BJ (cell line): ENCODE data around the gene ADAMTSL5. TPM values are rescaled to one million over a fixed set of nuclear protein-coding genes. Genes with fewer than 3 reads are reported as not detected.

Experiments used
- CTCF ChIA-PET: fragments of 350-600 bp; formaldehyde crosslinking; extraction: SDS; loops from one replicate; lab custom pipeline; 2021; ENCODE audit warnings: antibody characterized with exemption, inconsistent platforms; lab: Yijun Ruan, JAX
- POLR2A ChIA-PET: fragments of 300-600 bp; sonication (Branson Sonifier 250); formaldehyde crosslinking; extraction: SDS; loops from one replicate; lab custom pipeline; 2021; ENCODE audit warnings: antibody characterized with exemption; lab: Charles Lee
- DNase-seq: peaks from one replicate; pipeline ENCODE4 v3.0.0-alpha.2; 2011; ENCODE audit warnings: low read depth
- H3K27me3 ChIP-seq: 2 replicates; pipeline ENCODE4 v1.6.0; 2011; ENCODE audit warnings: low read length; ENCODE audit not compliant: control insufficient read depth, insufficient read depth
- H3K36me3 ChIP-seq: 2 replicates; pipeline ENCODE4 v1.5.1; 2011; ENCODE audit warnings: low read length; ENCODE audit not compliant: control insufficient read depth, insufficient read depth
- H3K4me3 ChIP-seq: 2 replicates; pipeline ENCODE4 v1.5.1; 2011; ENCODE audit warnings: low read depth, mild to moderate bottlenecking, control low read depth, low read length
- polyA plus RNA-seq: library from polyadenylated mRNA; depleted of rRNA; stranded (reverse); fragments of >200 nt; gene quantifications from 2 replicates; pipeline ENCODE4 v1.2.3, GENCODE V29; 2011
- TF ChIP-seq, protein P1 (sequence below): IDR thresholded peaks from 2 replicates; pipeline ENCODE4 v1.5.1; 2011; ENCODE audit warnings: low read depth, mild to moderate bottlenecking, control low read depth, inconsistent platforms, low read length, moderate library complexity; ENCODE audit not compliant: insufficient read depth

The ADAMTSL5 gene
- polyA plus RNA-seq, 1 experiment: 21.5 TPM

DNA sequence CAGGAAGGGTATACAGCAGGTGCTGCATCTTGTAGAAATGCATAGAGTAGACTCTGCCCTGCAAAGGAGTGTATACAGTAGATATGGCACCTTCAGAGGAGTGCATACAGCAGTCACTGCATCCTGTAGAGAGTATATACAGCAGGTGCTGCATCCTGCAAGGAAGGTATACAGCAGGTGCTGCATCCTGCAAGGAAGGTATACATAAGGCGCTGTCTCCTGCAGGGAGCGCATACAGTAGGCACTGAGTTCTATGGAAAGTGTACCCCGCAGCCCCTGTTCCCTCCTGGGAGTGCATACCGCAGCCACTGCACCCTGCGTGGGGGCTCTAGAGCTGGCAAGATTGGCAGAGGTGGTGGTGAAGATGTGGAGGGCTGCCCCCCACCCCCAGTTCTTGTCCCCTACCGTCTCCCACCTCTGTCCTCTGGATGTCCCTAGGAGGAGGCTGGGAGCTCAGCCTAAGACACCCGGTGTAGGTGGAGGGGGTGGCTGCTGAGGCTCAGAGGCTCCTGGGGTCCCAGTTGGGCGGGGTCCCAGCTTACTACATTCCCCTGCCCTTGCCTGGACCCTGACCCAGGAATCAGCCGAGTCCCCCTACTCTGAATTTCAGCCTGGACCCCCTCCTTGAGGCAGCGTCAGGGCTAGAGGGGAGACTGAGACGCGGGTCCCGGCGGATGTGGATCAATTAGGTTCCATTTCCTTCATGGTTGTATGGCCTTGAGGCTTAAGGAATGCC is 2.3 kb upstream of the ADAMTSL5 start:
- no peak for DNase-seq
- no peak overlapping the region for H3K4me3 ChIP-seq
- no peaks in the 10 kb centered on the region for H3K36me3 ChIP-seq
- CTCF ChIA-PET: interaction anchor here (0.8 to 1.0 kb wide), 2 partner anchors 11 to 23 kb away, joined by 3 to 4 read pairs; no protein-coding TSS in a partner anchor
- POLR2A ChIA-PET: no interaction called here
- TF ChIP-seq, protein P1, sequence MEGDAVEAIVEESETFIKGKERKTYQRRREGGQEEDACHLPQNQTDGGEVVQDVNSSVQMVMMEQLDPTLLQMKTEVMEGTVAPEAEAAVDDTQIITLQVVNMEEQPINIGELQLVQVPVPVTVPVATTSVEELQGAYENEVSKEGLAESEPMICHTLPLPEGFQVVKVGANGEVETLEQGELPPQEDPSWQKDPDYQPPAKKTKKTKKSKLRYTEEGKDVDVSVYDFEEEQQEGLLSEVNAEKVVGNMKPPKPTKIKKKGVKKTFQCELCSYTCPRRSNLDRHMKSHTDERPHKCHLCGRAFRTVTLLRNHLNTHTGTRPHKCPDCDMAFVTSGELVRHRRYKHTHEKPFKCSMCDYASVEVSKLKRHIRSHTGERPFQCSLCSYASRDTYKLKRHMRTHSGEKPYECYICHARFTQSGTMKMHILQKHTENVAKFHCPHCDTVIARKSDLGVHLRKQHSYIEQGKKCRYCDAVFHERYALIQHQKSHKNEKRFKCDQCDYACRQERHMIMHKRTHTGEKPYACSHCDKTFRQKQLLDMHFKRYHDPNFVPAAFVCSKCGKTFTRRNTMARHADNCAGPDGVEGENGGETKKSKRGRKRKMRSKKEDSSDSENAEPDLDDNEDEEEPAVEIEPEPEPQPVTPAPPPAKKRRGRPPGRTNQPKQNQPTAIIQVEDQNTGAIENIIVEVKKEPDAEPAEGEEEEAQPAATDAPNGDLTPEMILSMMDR: no peak
- H3K27me3 ChIP-seq: peaks cover 3% of the 10 kb centered on the region; the same call in 1 of the 2 replicates

DNA sequence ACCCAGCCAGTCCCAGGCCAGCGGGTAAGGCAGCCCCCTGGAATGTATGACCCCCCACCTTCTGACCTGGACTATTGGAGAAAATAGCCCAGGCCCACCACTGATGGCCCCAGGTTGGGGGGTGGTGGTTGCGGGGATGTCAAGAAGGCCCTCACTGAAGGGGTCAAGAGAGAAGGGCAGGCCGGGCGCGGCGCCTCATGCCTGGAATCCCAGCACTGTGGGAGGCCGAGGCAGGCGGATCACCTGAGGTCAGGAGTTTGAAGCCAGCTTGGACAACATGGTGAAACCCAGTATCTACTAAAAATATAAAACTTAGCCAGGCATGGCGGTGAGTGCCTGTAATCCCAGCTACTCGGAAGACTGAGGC is 1.5 kb upstream of the ADAMTSL5 start:
- H3K36me3 ChIP-seq: peaks cover 2% of the 10 kb centered on the region; the same call in 1 of the 2 replicates
- POLR2A ChIA-PET: no interaction called here
- no peak overlapping the region for H3K4me3 ChIP-seq
- 0 out of 2 replicates have a peak, but pooled peaks cover 1% of the 10 kb centered on the region for H3K27me3 ChIP-seq
- DNase-seq: no peak
- CTCF ChIA-PET: interaction anchor here (0.8 to 1.0 kb wide), 2 partner anchors 10 to 22 kb away, joined by 3 to 4 read pairs; no protein-coding TSS in a partner anchor
- TF ChIP-seq, protein P1: no peak

DNA sequence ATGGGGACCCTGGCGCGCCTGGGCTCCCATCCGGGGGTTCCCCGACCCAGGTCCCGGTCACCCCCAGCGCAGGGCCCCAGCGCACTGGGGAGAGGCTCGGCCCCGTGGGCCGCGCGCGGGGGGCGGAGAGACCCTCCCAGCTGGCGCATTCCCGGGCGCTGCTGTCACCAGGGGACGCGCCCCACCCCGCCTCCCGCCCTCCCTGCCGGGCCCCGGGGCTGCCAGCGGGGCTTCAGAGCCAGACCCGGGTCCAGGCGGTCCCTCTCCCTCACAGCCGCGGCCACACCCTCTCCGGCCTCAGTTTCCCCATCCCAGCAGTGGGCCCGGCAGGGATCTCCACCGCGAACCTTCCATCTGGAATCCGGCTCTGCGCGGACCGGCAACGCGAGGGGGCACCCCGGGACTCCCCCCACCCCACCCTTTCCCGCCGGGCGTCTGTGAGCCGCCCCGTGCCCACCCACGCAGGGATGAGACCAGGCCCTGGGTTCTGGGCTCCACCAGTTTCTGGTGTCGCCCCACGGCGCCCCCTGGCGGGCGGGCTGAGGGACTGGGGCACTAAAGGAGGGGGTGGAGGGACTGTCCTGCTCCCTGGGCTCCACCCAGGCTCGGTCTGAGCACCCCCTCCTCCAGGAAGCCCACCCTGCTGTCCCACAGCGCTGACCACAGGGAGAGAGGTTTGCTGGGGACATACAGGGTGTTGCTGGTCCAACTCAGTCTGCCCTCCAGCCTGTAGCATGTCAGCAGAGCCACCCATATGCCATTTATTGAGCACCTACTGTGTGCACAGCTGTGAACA is 878 bp upstream of the ADAMTSL5 start:
- DNase-seq: no peak
- H3K27me3 ChIP-seq: 0 out of 2 replicates have a peak, but pooled peaks cover 1% of the 10 kb centered on the region
- TF ChIP-seq, protein P1: peak; percentile 93
- CTCF ChIA-PET: interaction anchor here (0.7 to 1.0 kb wide), 3 partner anchors 9 to 10 kb away, joined by 3 to 4 read pairs (median 3); no protein-coding TSS in a partner anchor
- POLR2A ChIA-PET: no interaction called here
- H3K4me3 ChIP-seq: peak overlapping the region; percentile 71
- H3K36me3 ChIP-seq: peaks cover 2% of the 10 kb centered on the region; the same call in 1 of the 2 replicates

DNA sequence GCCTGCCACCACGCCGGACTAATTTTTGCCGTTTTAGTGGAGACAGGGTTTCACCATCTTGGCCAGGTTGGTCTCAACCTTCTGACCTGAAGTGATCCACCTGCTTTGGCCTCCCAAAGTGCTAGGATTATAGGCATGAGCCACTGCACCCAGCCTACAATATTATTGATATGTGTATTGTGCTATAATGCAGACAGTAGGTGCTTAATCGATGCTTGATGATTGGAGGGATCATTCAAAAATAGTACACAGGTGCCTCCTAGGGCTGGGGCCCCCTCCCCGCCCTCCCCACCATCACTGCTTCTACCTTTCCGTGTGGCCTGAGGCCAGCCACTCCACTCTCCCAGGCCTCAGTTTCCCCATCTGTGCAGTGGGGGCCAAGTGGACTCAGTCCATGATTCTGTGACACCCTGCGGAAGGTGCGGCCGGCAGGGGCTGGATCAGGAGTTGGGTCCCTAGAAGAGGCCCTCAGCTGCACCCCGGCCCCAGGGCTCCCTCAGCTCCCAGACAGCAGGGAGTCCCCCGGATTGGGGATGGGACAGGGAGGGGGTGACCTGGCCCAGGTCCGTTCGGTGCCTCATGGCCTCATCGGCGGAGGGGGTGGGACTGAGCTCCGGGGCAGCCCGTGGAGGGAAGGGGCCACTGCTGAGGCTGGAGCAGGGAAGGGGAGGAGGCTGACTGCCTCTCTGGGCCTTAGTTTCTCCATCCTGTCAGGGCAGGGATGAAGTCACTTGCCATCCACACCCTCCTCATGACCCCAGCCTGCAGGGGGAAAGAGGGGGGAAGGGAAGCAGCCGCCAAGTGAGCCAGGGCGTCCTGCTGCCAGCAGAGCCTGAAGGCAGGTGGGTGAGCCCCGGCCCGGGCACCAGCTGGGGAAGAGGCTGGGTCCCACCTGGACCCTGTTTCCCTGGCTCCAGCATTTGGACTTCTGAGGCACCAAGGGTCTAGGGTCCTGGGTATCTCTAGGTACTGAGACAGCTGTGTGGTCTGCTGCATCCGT is 1.2 kb downstream of the ADAMTSL5 start:
- POLR2A ChIA-PET: no interaction called here
- CTCF ChIA-PET: interaction anchor here (0.8 kb wide), 1 partner anchor 68 kb away, joined by 3 read pairs; no protein-coding TSS in a partner anchor
- H3K27me3 ChIP-seq: no peaks in the 10 kb centered on the region
- TF ChIP-seq, protein P1: no peak
- peaks cover 2% of the 10 kb centered on the region; the same call in 1 of the 2 replicates for H3K36me3 ChIP-seq
- no peak for DNase-seq
- peak overlapping the region; percentile 71 for H3K4me3 ChIP-seq
